PC-9 (cell line): ENCODE measurements around the gene UTP18. TPM values are rescaled to one million over a fixed set of nuclear protein-coding genes. Genes with fewer than 3 reads are reported as not detected.

ENCODE experiments used
- Bru-seq: library from RNA; stranded (reverse); fragments of 400-500 nt; gene quantifications from one replicate; lab custom pipeline; 2021; lab: Mats Ljungman, UMichigan
- BruChase-seq, 2 experiments: library from RNA; stranded (reverse); fragments of 400-500 nt; gene quantifications; one replicate each; lab custom pipeline; 2021; lab: Mats Ljungman, UMichigan
- BruUV-seq: library from RNA; stranded (reverse); fragments of 400-500 nt; replicated peaks from 2 replicates; lab custom pipeline; 2021; lab: Mats Ljungman, UMichigan
- CTCF ChIA-PET: fragments of 300-600 bp; sonication (Branson Sonifier 250); formaldehyde crosslinking; loops from one replicate; lab custom pipeline; 2022; ENCODE audit warnings: antibody characterized with exemption; lab: Charles Lee
- POLR2A ChIA-PET: fragments of 300-600 bp; sonication (Branson Sonifier 250); formaldehyde crosslinking; loops from one replicate; lab custom pipeline; 2022; ENCODE audit warnings: antibody characterized with exemption; ENCODE audit not compliant: unreplicated experiment; lab: Charles Lee
- DNase-seq, 2 experiments: peaks; one replicate each; pipeline versions ENCODE4 v3.0.0 to v3.0.0-alpha.2; 2015 to 2022; ENCODE audit warnings: mixed read lengths in 1 of 2
- H2AFZ ChIP-seq: fragments of 200-600 bp; sonication (generic); 2 replicates; pipeline ENCODE4 v1.8.1; 2017; ENCODE audit warnings: antibody characterized with exemption
- H3F3A ChIP-seq: fragments of 200-600 bp; sonication (generic); 2 replicates; pipeline ENCODE4 v1.8.1; 2017; ENCODE audit warnings: antibody characterized with exemption, mild to moderate bottlenecking, low read depth; ENCODE audit not compliant: insufficient read depth
- H3K27ac ChIP-seq: fragments of 200-600 bp; sonication (generic); 2 replicates; pipeline ENCODE4 v1.6.1; 2016; ENCODE audit warnings: mixed run types
- H3K27me3 ChIP-seq: fragments of 200-600 bp; sonication (generic); 2 replicates; pipeline ENCODE4 v1.6.1; 2016; ENCODE audit warnings: low read depth, mixed run types; ENCODE audit not compliant: insufficient read depth
- H3K36me3 ChIP-seq: fragments of 200-600 bp; sonication (generic); 2 replicates; pipeline ENCODE4 v1.6.1; 2016; ENCODE audit warnings: low read depth, mixed run types
- H3K4me1 ChIP-seq: fragments of 200-600 bp; sonication (generic); replicated peaks from 2 replicates; pipeline ENCODE4 v1.6.1; 2016; ENCODE audit warnings: mixed run types; ENCODE audit not compliant: insufficient read depth
- H3K4me2 ChIP-seq: fragments of 200-600 bp; sonication (generic); 2 replicates; pipeline ENCODE4 v1.6.1; 2017; ENCODE audit warnings: mixed run types
- H3K4me3 ChIP-seq: fragments of 200-600 bp; sonication (generic); 2 replicates; pipeline ENCODE4 v1.6.1; 2016; ENCODE audit warnings: mixed run types
- H3K79me2 ChIP-seq: fragments of 200-600 bp; sonication (generic); 2 replicates; pipeline ENCODE4 v1.6.1; 2017; ENCODE audit warnings: low read depth, mixed run types
- H3K9me2 ChIP-seq: fragments of 200-600 bp; sonication (generic); 2 replicates; pipeline ENCODE4 v1.8.1; 2017; ENCODE audit warnings: mild to moderate bottlenecking; ENCODE audit not compliant: insufficient read depth
- H3K9me3 ChIP-seq: fragments of 200-600 bp; sonication (generic); 2 replicates; pipeline ENCODE4 v1.8.1; 2016; ENCODE audit warnings: low read depth; ENCODE audit not compliant: insufficient read depth
- H4K20me1 ChIP-seq: fragments of 200-600 bp; sonication (generic); 2 replicates; pipeline ENCODE4 v1.8.1; 2017; ENCODE audit not compliant: insufficient read depth
- CTCF ChIP-seq: fragments of 200-600 bp; sonication (generic); conservative IDR thresholded peaks from 2 replicates; pipeline ENCODE4 v1.6.1; 2017; ENCODE audit warnings: mixed run types, antibody characterized with exemption, mild to moderate bottlenecking, moderate library complexity
- EZH2 ChIP-seq: fragments of 200-600 bp; sonication (generic); IDR thresholded peaks from 2 replicates; pipeline ENCODE4 v1.8.0; 2017; ENCODE audit warnings: antibody characterized with exemption, low read depth
- intact Hi-C: fragments of 100-400 bp; cut with micrococcal nuclease; formaldehyde crosslinking; loops from one replicate; pipeline ENCODE4 v1.10.0; 2022; ENCODE audit not compliant: unreplicated experiment
- long read RNA-seq: library from polyadenylated mRNA; stranded (forward); transcript quantifications from one replicate; pipeline ENCODE4 v2.0.0, GENCODE V29; 2022
- total RNA-seq: library from RNA; stranded (reverse); gene quantifications from 2 replicates; pipeline ENCODE4 v1.2.3, GENCODE V29; 2021

The UTP18 gene
- 26.4 and 31.8 TPM in 2 replicates for total RNA-seq
- percentile 91 among the genes with signal in this experiment for Bru-seq, nascent RNA
- percentile 84 among the genes with signal in this experiment for BruChase-seq, experiment 1, labeled RNA remaining after a 2-hour chase
- BruChase-seq, experiment 2, labeled RNA remaining after a 6-hour chase: percentile 89 among the genes with signal in this experiment
- long read RNA-seq, transcript UTP18-201 (14 exons, 1,894 nt): major isoform, 74 of 84 reads
- long read RNA-seq, partial matches to known transcripts: 1 of 84 reads
- long read RNA-seq, other reads (novel, unspliced or antisense): 9 of 84 reads

GRCh38 chr17:51260237-51261023 is at the start of gene UTP18:
Gene UTP18 (plus strand): TSS chr17:51260546. CDS start chr17:51260585, 39 bp downstream.
- H3K4me2 ChIP-seq: peak within 1 kb of the TSS; percentile 95
- peaks cover 55% of the 10 kb centered on the region for H3K4me1 ChIP-seq
- H3K4me3 ChIP-seq: peak within 1 kb of the TSS; percentile 94
- intact Hi-C loops: loop anchor here (2.0 to 5.0 kb wide), 2 partner anchors 93 to 140 kb away; partner anchors contain the start of genes NME2 and SPAG9
- peak within 1 kb of the TSS; percentile 99 for H2AFZ ChIP-seq
- H3K9me3 ChIP-seq: no peaks in the 10 kb centered on the region
- H3K79me2 ChIP-seq: peaks cover 94% of the 10 kb centered on the region
- H3K27ac ChIP-seq: peak within 1 kb of the TSS; percentile 92
- POLR2A ChIA-PET: interaction anchor here (0.9 kb wide), 1 partner anchor 21 kb away, joined by 7 read pairs; no protein-coding TSS in a partner anchor
- CTCF ChIA-PET: no interaction called here
- peak; percentile 93 for DNase-seq
- TF ChIP-seq CTCF (no peak), EZH2 (no peak)
- peaks cover 44% of the 10 kb centered on the region for H3K36me3 ChIP-seq
- no peaks in the 10 kb centered on the region for H3K27me3 ChIP-seq
- H3K9me2 ChIP-seq: no peaks in the 10 kb centered on the region
- H4K20me1 ChIP-seq: peaks cover 61% of the 10 kb centered on the region
- no TSS peak for BruUV-seq
- H3F3A ChIP-seq: peaks cover 18% of the 10 kb centered on the region; the same call in 1 of the 2 replicates

GRCh38 chr17:51214920-51215319 is 45.4 kb upstream of the UTP18 start:
- Histone ChIP-seq H2AFZ (no peak overlapping the region), H3K9me2 (no peaks in the 10 kb centered on the region), H3K79me2 (no peaks in the 10 kb centered on the region), H3K9me3 (no peaks in the 10 kb centered on the region), H3K27me3 (no peaks in the 10 kb centered on the region), H3K27ac (no peak overlapping the region), H3K4me3 (no peak overlapping the region), H3F3A (peaks cover 4% of the 10 kb centered on the region; the same call in 1 of the 2 replicates), H3K36me3 (peaks cover 52% of the 10 kb centered on the region), H3K4me2 (no peak overlapping the region), H3K4me1 (no peaks in the 10 kb centered on the region), H4K20me1 (peaks cover 18% of the 10 kb centered on the region)
- CTCF ChIA-PET: no interaction called here
- DNase-seq: no peak
- intact Hi-C loops: no loop called here
- TF ChIP-seq EZH2: no peak
- TF ChIP-seq CTCF: no peak
- POLR2A ChIA-PET: no interaction called here
- BruUV-seq: no TSS peak

GRCh38 chr17:51217946-51218345 is 42.4 kb upstream of the UTP18 start:
- Histone ChIP-seq H3K4me3 (no peak overlapping the region), H3K27ac (no peak overlapping the region), H3F3A (peaks cover 5% of the 10 kb centered on the region; the same call in 1 of the 2 replicates), H2AFZ (no peak overlapping the region), H3K4me2 (no peak overlapping the region), H3K79me2 (no peaks in the 10 kb centered on the region), H3K9me2 (no peaks in the 10 kb centered on the region), H3K36me3 (peaks cover 58% of the 10 kb centered on the region), H3K9me3 (no peaks in the 10 kb centered on the region), H4K20me1 (peaks cover 26% of the 10 kb centered on the region), H3K27me3 (no peaks in the 10 kb centered on the region), H3K4me1 (no peaks in the 10 kb centered on the region)
- BruUV-seq: no TSS peak
- DNase-seq: no peak
- TF ChIP-seq CTCF: no peak
- TF ChIP-seq EZH2: no peak
- POLR2A ChIA-PET: no interaction called here
- CTCF ChIA-PET: no interaction called here
- intact Hi-C loops: no loop called here
